LHCN-M2 (cell line): ENCODE results near the gene PRPF40B. TPM values are rescaled to one million over a fixed set of nuclear protein-coding genes. Genes with fewer than 3 reads are reported as not detected.
"Not testable (repeated sequence)": the region's sequence is repeated elsewhere in the genome, so short reads cannot be mapped to it uniquely, and the experiment has no call there.

Experiments
- DNase-seq: peaks from one replicate; pipeline ENCODE4 v3.0.0-alpha.2; 2012; ENCODE audit warnings: low read depth
- polyA plus RNA-seq: library from polyadenylated mRNA; unstranded; fragments of >200 nt; gene quantifications from one replicate; pipeline ENCODE4 v1.2.1, GENCODE V29; 2012; ENCODE audit warnings: missing spikeins
- total RNA-seq: library from RNA; depleted of rRNA; stranded (reverse); fragments of >200 nt; gene quantifications from 2 replicates; pipeline ENCODE4 v1.2.3, GENCODE V29; 2014; rRNA removed

Gene PRPF40B
- total RNA-seq, result 8.7 and 11.3 TPM in 2 replicates
- polyA plus RNA-seq, result 7.3 TPM

DNA sequence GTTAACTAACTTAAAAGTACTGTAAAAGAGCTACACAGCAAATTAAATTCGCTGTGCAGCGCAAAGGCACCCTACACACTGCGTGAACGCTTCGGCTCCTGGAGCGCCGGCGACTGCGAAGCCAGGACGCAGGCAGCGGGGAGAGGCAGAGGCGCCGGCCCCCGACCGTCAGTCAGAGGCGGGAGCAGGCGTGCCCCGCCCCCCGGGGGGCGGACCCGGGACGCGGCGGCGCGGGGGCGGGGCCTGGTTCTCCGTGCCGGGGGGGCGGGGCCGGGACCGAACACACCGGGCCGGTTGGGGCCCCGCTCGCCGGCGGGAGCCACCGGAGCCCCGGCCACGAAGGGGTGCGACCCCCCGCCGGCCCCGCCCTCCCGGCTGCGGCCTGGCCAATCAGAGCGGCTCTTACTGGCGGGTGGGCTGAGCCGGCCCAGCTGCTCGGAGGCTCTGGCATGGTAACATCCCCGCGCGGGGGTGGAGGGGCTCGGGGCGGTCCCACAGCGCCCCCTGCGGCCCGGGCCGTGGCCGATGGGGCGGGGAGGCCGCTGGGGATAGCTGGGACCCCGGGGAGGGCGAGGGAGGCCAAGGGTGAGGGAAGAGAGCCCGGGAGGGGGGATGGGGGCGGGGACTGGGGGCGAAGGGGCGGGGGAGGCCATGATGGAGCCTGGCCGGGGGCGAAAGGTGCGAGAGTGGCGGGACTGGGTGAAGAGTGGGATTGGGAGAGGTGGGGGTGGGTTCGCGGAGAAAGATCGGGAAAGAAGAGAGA lies at the start of gene PRPF40B:
Gene PRPF40B (plus strand): TSS at position 420 of the 763 bp plus-strand sequence. CDS start 30 bp downstream, at position 450.
- DNase-seq, result peak; percentile 73

DNA sequence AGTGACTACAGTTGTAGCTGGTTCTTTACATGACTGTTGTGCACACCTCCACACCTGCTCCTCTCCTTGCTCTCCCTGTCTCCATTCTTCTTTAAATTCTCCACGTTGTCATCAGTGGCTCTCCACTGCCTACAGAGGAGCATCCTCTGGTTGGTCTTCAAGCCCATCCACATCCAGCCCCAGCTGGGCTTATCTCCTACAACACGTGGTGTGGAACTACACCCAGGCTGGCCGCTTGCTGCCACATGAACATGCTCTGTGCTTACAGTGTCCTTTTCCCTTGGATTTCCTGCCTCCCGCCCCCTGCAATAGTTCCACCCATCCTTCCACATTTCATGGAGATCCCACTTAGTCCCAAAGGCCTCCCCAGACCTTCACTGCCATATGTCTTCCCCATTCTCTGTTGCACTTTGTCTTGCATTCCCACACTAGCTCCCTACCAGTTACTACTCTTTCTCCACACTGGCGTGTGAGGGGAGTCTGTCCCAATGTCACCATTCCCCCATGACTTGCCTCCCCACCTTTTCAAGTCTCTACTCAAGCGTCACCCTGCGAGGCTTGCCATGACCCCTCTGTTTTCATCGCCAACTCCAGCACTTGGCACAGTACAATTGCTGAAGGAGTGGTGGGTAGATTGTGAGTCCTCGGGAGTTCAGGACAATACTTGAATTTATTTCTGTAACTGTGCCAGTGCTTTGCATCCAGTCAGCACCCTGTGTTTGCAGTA lies 45.6 kb upstream of the PRPF40B start:
- no peak for DNase-seq

DNA sequence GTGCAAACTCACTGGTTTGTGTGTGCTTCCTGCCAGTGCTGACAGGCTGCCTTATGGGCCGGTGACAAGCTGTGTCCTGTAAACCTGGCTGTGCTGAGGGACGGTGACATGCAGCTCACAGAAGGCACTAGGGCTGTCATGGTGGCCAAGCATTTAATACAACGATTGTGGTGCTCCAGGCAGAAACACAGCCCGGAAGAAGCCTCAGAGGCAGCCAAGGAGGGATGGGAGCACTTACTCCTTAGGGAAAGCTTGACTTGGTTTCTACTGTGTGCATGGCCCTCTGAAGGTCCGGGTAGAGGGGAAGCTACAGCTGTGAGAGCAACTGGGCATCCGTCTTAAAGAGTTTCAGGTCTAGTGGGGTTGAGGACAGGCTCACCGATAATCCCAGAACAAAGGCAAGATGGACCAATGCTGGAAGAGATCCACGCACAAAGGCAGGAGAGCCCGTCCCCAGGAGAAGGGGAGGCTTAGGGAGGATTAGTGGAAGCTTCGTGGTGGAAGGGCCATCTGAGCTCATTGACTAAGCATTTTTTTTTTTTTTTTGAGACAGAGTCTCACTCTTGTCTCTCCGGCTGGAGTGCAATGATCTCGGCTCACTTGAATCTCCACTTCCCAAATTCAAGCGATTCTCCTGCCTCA lies 44.8 kb upstream of the PRPF40B start:
- DNase-seq, result no peak

DNA sequence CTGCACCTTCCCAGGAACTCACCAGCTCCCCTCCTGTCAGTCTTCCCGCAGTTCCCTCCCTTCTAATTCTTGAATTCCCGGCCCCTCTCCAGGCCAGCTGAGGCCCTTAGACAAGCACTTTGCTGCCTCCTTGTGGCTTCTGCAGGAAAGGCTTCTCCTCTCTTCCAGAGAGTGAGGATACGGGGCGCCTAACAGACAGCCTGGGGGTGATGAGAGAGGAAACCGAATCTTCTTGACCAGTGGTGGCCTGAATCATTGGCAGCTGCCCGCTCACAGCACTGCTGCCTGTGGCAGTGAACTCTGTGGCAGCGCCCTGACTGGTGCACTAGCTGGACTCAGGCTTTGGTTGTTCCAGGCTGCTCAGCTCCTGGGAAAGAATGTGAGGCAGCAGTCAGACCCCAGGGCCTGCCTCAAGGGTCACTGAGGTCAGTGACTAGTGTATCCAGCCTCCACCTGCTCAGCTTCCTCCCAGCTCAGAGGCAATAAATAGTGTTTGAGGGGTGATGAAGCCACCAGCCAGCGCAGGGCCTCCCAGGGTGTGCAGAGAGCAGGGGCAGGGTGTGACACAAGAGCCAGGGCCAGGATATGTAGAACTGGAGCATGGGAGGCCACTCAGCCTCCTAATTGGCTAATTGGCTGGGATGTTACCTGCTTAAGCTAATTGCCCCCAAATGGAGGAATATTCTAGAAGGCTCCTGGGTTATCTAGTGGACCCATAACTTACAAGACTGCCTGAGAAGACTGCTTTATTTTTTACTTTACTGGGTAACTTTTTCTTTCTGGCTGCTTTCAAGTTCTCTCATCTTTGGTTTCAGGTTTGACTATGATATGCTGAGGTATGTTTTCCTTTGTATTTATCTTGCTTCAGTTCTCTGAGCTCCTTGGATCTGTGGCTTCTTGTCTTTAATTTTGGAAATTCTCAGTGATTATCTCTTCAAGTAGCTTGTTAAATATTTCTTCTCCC lies 42.5 kb upstream of the PRPF40B start:
- DNase-seq, result peak; percentile 96

DNA sequence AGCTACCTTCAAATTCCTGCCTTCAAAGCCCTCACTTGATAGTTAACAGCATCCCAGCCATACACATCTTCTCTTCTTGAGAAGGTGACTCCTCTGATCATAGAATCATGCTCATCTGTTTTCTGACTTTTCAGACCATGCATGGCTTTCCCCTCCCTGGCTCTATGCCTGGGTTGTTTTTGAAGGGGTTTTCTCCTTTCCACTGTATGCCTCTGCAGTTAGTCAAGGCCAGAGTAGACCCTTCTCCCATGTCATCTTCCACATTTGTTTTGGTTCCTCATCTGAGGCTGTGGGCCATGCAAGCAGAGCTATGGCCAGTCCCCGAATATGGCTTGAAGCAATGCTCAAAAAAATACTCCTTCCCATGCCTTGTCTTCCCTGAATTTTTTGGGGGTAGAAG lies 41.2 kb upstream of the PRPF40B start:
- DNase-seq, result no peak

DNA sequence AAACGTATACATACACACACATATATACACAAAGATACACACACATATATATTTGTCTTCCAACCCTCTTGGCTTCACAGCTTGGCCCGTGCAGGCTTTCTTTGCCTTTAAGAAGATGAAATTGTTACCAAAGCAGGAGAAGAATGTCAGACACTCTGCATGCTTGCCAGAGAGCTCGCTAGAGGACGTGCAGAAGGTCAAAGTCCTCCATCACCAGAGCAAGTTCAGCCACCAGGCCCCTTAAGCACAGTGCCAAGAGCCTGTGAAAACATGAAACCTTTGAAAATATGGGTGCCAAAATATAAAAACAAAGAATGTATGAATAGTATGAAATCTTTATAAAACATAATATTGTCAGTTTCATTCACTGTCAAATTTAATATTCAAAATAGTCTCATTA lies 40.5 kb upstream of the PRPF40B start:
- no peak for DNase-seq

DNA sequence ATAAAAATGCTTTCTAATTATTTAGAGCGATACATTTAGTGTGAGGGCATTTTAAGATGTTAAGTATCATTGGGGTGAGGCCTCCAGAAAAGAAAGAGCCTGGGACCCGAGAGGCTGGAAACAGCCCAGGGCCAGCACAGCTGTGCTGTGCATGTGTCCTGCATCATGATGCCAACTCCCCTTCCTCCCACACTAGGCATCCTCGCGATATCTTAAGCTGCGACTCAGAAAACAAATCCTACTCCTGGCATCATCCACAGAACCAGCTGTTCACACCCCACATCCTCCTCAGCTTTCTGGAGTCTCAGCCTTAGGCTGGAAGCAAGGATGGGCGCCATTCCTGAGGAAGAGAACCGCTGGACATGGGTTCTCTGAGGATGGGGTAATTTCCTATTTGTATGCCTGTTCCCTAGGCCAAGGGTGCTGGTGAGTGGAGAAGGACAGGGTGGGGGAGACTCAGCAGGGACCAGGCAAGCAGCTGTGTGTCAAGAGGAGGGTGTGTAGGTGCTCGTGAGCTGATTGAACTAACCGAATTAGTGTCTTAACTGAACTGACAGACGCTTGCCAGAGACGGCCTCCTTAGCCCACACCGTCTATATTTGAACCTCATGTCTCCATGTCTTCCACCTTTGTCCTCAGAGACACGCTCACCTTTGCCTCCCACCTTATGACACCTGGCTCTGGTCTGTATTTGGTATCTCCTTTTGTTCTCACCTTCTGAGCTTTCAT lies 39.8 kb upstream of the PRPF40B start:
- peak; percentile 86 for DNase-seq

DNA sequence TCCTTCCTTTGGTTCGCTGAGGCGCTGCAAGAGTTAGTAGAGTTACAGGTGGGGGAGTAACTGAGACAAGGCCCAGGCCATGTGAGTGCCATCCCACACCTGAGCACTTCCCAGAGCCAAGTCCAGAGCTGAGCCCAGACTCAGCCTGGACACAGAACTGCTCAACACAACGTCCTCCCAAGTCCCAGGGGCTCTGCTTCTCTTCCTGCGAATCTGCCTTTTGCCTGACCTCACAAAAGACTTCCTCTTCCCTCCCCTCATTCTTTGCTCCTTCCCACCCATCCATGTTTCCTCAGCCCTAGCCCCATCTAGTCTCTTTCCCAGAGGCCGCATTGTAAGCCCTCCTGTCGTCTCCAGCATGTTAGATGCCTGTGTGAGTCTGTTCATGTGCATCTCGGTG lies 38.8 kb upstream of the PRPF40B start:
- no peak for DNase-seq

DNA sequence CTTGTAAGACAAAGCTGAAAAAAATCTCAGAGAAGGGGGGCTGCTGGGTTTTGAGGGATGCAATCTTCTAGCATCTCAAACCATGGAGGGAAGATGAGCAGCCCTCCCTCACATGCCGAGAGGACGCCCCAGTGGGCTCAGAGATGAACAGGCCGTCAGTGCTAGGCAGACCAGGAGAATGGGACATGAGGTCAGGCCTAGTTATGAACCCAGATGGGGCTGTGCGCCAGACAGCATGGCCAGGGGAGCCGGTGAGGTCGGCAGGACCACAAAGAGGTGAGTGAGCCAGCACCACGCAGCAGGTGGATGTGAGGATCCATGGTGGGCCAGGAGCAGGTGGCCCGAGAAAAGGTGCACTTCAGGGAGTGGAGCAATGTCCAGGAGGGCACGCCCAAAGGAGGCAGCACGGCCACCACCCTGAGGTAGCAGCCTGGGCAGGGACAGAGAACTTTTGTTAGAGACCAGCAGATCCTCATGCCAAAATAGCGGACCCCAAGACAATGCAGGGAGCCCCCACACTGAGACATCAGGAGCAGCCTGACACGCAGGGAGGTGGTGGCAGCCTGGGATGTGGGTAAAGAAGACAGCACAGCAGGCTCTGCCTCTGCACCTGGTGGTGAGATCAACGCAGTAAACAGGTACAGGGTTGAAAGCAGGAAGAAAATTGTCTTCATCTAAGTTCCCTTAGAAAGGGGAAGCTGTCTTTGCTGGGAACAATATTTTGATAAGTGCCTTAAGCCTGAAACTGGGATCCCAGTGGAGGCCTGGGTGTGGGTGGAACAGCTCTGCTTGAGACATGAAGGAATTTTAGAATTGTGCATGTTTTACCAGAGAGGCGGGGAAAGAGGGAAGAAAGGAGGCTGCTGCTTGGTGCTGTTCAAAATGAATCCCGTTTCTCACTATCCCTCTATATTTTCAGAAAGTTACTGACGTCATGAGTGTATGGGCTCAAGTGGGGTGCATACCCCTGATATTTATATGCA lies 37.6 kb upstream of the PRPF40B start:
- no peak for DNase-seq

DNA sequence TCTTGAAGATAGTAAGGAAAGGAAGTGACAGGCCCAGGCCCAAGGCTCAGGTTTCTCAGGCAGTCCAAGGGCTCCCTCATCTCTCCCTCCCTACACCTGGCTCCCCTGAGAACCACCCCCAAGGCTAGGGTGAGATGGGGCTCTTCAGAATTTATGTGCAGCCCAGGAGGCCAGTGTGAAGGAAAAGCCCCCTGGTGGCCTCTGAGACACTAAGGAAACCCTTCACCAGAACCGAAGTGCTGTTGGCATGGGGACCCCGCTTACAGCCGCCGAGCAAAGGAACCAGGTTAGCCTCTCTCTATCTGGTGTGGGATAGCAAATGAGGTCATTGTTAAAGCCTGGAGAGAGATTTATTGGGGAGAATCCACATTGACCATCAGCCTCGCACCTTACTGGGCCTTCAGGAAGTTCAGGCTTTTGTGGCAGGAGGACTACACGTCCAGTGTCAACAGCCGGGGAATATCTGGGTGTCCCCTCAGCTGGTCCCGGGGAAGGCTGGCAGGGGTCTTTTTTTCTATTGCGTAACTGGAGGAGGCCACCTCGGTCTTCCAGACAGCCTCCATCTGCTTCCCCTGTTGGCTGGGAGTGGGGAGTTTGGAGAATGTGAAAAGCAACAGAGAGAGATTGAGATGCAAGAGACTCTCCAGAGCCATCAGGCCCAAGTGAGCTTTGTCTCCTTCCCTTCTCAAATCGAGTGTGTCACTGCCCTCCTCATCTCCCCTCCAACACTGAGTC lies 36.0 kb upstream of the PRPF40B start:
- no peak for DNase-seq

DNA sequence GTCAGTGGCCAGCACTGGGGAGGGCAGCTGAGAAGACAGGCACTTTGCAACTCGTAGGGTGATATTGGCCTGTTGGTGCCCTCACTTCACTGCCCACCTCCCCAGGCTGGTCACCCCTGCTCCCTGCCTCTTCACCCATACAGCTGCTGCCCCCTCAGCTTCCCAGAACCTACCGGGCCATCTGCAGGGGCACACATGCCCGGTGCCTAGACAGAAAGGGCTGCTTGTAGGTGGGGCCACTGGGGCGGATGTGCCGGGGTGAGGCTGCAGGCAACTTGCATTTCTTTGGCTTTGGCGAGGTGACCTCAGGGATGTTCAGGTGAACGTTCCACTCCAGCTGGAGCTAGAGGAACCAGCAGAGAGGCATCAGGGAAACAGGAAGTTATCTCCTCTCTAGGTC lies 35.1 kb upstream of the PRPF40B start:
- DNase-seq, result no peak

DNA sequence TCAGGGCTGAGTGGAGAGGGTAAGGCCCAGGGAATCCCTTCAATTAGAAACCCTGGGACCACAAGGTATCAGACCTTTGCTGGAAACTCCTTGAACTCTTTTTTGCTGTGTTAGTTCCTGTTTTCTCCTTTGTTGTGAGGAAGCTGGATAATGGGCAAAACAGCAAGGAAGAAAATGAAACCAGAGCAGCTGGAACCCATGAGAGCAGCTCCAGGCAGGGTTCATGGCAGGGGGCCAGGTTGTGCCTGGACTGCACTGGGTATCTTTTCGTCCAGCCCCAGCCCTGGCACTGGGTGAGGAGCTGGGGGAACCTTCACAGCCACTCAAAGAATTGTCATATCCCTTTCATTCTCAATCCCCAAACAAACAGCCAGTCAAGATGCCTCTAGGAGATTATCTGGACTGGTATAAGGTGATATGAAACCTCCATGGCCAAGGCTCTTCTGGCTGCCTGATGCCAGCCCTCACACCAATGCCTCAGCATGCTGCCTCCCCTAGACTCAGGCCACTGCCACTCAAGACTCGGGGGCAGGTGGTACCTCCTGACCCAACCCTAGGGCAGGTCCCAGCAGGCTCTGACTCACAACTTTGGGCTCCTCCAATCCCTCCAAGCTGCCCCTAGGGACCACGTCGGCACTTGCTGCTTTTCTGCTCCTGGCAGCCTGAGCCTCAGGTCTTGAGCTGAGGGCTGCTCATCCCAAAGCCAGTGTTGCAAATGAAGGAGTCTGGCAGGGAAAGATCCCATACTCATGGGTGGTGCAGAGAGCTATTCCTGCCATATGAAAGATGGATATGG lies 34.4 kb upstream of the PRPF40B start:
- peak; percentile 82 for DNase-seq

DNA sequence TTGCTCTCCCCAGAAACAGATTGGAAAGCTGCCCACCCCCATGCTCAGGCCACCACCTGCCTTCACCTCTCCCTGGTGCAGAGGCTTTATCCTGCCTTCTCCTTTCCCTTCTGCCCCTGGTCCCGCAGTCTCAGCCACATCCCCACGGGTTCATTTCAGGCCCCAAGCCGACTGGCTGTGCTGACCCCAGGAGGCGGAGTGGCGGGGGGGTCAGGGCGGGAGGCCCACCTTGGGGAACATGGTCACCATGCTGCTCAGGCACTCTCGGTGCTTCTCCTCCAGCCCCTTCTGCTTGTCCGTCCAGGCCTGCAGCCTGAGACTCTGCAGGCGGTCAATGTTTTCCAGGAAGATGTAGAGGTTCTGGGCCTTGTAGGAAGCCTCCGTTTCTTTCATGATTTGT lies 24.8 kb upstream of the PRPF40B start:
- no peak for DNase-seq

DNA sequence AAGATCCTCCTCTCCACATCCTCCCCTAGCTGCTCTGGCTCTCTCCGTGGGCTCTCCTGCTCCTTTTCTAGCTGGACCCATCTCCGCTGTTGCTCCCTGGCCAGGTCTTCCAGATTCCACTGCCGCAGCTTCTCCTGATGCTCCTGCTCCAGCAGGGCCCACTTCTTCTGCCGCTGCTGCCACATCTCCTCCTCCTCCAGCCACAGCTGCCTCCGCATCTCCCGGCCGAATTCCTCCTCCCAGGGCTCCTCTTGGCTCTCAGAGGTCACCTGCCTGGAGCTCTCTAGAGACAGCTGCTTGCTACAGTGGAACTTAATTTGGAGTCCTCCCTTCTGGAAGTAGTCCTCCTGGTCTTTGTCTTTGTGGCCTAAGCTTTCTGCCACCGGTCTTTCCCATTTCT lies 23.4 kb upstream of the PRPF40B start:
- DNase-seq, result no peak

DNA sequence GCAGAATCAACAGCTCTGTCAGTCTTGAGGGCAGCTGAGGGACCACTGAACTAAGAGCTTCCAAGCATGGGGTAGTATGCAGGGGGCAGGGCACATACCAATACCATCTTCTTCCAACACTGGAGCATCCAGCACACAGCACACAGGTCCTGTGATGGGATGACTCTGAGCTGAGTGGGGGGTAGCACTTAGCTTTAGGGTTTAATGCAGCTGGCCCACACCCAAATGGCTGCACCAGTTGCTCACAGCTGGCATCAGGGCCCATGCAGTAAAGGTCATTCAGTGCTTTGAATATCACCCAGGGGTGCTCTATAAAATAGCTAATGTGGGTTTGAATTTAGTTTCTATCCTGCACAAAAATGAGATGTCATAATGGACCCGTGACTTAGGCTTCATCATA lies 19.6 kb upstream of the PRPF40B start:
- no peak for DNase-seq

DNA sequence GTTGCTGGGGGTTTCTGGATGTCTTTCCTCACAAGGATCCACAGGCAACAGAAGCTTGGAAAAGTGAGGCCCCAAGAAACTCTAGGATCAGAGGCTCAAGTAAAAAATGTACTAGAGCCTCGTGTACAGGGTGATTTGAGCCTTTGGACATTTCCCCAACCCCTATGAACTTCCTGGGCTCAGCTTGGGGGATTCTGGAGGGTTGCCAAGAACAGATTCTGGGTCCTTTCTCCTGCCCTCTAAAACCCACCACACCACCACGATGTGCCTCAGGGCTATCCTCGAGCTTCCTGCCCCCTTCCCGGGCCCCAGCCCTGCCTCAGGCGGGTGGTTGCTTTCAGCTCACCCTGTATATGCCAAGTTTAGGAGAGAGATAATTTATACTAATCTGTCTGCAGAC lies 18.5 kb upstream of the PRPF40B start:
- no peak for DNase-seq

DNA sequence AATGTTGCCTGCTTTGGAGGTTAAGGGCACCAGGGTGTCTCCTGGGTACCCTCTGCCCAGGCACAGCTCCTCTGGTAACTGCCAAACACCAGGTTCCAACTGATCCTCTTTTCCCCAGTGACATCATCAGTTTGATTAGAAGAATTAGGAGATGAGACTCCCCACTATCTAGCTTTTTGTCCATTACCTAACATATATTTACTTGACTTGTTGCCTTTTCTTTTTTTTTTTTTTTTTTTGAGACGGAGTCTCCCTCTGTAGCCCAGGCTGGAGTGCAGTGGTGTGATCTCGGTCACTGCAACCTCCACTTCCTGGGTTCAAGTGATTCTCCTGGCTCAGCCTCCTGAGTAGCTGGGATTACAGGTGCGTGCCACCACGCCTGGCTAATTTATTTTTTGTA lies 17.8 kb upstream of the PRPF40B start, which contains the start of gene FAM186B:
Gene FAM186B (minus strand): TSS at position 101 of the 400 bp plus-strand sequence. CDS start 162 bp downstream, outside the sequence.
- not testable (repeated sequence) for DNase-seq
